ENCODE results near the gene DEPDC1. TPM values are rescaled to one million over a fixed set of nuclear protein-coding genes. Genes with fewer than 3 reads are reported as not detected.
A peak's percentile ranks its signal among the peaks of the same experiment; 100 is the strongest.
"Not testable (repeated sequence)": the region's sequence is repeated elsewhere in the genome, so short reads cannot be mapped to it uniquely, and the experiment has no call there.

DEPDC1 gene
- total RNA-seq, 1 experiment from 2014 or later: 20.3 TPM

DNA sequence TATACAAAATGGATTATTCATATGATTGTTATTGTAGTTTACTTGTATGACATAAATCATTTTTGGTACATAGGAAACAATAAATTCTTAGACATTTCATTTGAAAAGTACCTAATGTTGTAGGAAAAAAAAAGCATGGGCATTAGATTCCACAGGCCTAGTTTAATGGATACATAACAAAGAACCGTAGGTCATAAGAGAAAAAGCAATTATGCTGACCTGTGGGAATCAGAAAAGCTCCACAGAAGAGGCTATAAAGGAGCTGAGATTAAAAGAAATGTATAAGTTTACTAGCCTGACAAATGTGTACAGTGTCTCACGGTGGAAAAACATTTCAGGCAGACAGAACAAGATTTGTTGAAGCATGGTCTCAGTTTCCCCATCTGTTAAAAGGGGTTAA, 3.7 kb downstream of the DEPDC1 start:
- no peaks in the 10 kb centered on the region for H3K9me3 Mint-ChIP-seq (ENCODE audit: unreplicated experiment)
- peaks cover 6% of the 10 kb centered on the region for H3K4me1 Mint-ChIP-seq (ENCODE audit: low read depth, unreplicated experiment)
- H3K4me3 Mint-ChIP-seq (ENCODE audit: unreplicated experiment): no peak overlapping the region
- H3K9me3 ChIP-seq: no peaks in the 10 kb centered on the region
- intact Hi-C loops (cut with micrococcal nuclease; ENCODE audit: unreplicated experiment): no loop called here
- no peak overlapping the region for H3K27ac Mint-ChIP-seq (ENCODE audit: unreplicated experiment)
- no peaks in the 10 kb centered on the region for H3K36me3 ChIP-seq (ENCODE audit: control insufficient read depth, insufficient read depth, low read length)
- CTCF ChIA-PET: no interaction called here
- DNase-seq: no peak
- peaks cover 6% of the 10 kb centered on the region for H3K36me3 Mint-ChIP-seq (ENCODE audit: insufficient read depth, unreplicated experiment)
- no peaks in the 10 kb centered on the region for H3K27me3 ChIP-seq (replicated peaks; ENCODE audit: control insufficient read depth, insufficient read depth, low read length)
- POLR2A ChIA-PET: no interaction called here
- no peak overlapping the region for H3K4me3 ChIP-seq (ENCODE audit: low read depth, low read length)
- BruUV-seq (replicated peaks): no TSS peak
- H3K27me3 Mint-ChIP-seq (ENCODE audit: insufficient read depth, unreplicated experiment): no peaks in the 10 kb centered on the region
- TF ChIP-seq, protein P1, sequence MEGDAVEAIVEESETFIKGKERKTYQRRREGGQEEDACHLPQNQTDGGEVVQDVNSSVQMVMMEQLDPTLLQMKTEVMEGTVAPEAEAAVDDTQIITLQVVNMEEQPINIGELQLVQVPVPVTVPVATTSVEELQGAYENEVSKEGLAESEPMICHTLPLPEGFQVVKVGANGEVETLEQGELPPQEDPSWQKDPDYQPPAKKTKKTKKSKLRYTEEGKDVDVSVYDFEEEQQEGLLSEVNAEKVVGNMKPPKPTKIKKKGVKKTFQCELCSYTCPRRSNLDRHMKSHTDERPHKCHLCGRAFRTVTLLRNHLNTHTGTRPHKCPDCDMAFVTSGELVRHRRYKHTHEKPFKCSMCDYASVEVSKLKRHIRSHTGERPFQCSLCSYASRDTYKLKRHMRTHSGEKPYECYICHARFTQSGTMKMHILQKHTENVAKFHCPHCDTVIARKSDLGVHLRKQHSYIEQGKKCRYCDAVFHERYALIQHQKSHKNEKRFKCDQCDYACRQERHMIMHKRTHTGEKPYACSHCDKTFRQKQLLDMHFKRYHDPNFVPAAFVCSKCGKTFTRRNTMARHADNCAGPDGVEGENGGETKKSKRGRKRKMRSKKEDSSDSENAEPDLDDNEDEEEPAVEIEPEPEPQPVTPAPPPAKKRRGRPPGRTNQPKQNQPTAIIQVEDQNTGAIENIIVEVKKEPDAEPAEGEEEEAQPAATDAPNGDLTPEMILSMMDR (IDR thresholded peaks at IDR 0.05; ENCODE audit: insufficient read depth in 1 of 2, low read depth in 1 of 2, low read length in 1 of 2, severe bottlenecking in 1 of 2, unreplicated experiment in 1 of 2): no peak
- H3K4me1 ChIP-seq: peaks cover 5% of the 10 kb centered on the region; the same call in 1 of the 2 replicates

DNA sequence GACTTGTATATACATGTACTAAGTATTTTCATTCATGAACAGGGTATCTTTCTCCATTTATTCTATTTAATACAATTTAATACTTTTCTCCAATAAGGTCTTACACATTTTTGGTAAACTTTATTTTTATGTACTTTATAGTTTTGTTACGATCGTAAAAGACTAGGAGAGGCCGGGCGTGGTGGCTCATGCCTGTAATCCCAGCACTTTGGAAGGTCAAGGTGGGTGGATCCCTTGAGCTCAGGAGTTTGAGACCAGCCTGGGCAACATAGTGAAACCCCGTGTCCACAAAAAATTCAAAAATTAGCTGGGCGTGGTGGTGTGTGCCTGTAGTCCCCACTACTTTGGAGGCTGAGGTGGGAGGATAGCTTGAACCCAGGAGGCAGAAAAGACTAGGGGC, 4.6 kb downstream of the DEPDC1 start:
- H3K9me3 Mint-ChIP-seq (ENCODE audit: unreplicated experiment); POLR2A ChIA-PET; H3K4me1 Mint-ChIP-seq (ENCODE audit: low read depth, unreplicated experiment); H3K36me3 ChIP-seq (ENCODE audit: control insufficient read depth, insufficient read depth, low read length); CTCF ChIA-PET; H3K4me1 ChIP-seq; H3K4me3 Mint-ChIP-seq (ENCODE audit: unreplicated experiment); DNase-seq; H3K36me3 Mint-ChIP-seq (ENCODE audit: insufficient read depth, unreplicated experiment); BruUV-seq (replicated peaks); H3K27me3 Mint-ChIP-seq (ENCODE audit: insufficient read depth, unreplicated experiment); H3K4me3 ChIP-seq (ENCODE audit: low read depth, low read length); H3K9me3 ChIP-seq; intact Hi-C loops (cut with micrococcal nuclease; ENCODE audit: unreplicated experiment); H3K27me3 ChIP-seq (replicated peaks; ENCODE audit: control insufficient read depth, insufficient read depth, low read length): not testable (repeated sequence)
- peak overlapping the region; percentile 16 for H3K27ac Mint-ChIP-seq (ENCODE audit: unreplicated experiment)

DNA sequence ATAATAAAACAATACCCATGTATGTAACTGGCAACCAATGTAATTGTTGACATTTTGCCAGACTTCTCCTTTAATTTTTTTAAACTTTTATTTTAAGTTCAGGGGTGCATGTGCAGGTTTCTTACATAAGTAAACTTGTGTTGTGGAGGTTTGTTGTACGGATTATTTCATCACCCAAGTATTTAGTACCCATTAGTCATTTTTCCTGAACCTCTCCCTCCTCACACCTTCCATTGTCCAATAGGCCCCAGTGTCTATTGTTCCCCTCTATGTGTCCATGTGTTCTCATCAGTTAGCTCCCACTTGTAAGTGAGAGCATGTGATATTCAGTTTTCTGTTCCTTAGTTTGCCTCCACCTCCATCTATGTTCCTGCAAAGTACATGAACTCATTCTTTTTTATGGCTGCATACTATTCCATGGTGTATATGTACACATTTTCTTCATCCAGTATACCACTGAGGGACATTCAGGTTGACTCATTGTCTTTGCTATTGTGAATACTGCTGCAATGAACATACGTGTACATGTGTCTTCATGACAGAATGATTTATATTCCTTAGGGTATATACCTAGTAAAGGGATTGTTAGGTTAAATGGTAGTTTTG, 6.7 kb downstream of the DEPDC1 start:
- H3K27ac Mint-ChIP-seq (ENCODE audit: unreplicated experiment): no peak overlapping the region
- no peaks in the 10 kb centered on the region; the same call in 1 of the 2 replicates for H3K4me1 ChIP-seq
- peaks cover 6% of the 10 kb centered on the region for H3K36me3 Mint-ChIP-seq (ENCODE audit: insufficient read depth, unreplicated experiment)
- H3K9me3 ChIP-seq: no peaks in the 10 kb centered on the region
- H3K4me1 Mint-ChIP-seq (ENCODE audit: low read depth, unreplicated experiment): peaks cover 6% of the 10 kb centered on the region
- no TSS peak for BruUV-seq (replicated peaks)
- H3K27me3 ChIP-seq (replicated peaks; ENCODE audit: control insufficient read depth, insufficient read depth, low read length): no peaks in the 10 kb centered on the region
- H3K27me3 Mint-ChIP-seq (ENCODE audit: insufficient read depth, unreplicated experiment): no peaks in the 10 kb centered on the region
- DNase-seq: no peak
- CTCF ChIA-PET: no interaction called here
- H3K4me3 Mint-ChIP-seq (ENCODE audit: unreplicated experiment): no peak overlapping the region
- intact Hi-C loops (cut with micrococcal nuclease; ENCODE audit: unreplicated experiment): no loop called here
- no peaks in the 10 kb centered on the region for H3K9me3 Mint-ChIP-seq (ENCODE audit: unreplicated experiment)
- POLR2A ChIA-PET: no interaction called here
- TF ChIP-seq, protein P1 (IDR thresholded peaks at IDR 0.05; ENCODE audit: insufficient read depth in 1 of 2, low read depth in 1 of 2, low read length in 1 of 2, severe bottlenecking in 1 of 2, unreplicated experiment in 1 of 2): no peak
- H3K36me3 ChIP-seq (ENCODE audit: control insufficient read depth, insufficient read depth, low read length): no peaks in the 10 kb centered on the region; the same call in 1 of the 2 replicates
- no peak overlapping the region for H3K4me3 ChIP-seq (ENCODE audit: low read depth, low read length)
